Adrenal gland (tissue), 5 donors: ENCODE data around the gene SLC22A17.

Source experiments
- POLR2A ChIP-seq, 2 donors: fragments of 450-650 bp; IDR thresholded peaks; one replicate each; pipeline ENCODE4 v1.6.1; 2017; ENCODE audit warnings: antibody characterized with exemption in 2 of 2, mild to moderate bottlenecking in 2 of 2, moderate library complexity in 1 of 2
- TF ChIP-seq, protein P1 (sequence below), 6 experiments: fragments of 450-650 bp in 4 of 6; fragments of 200-600 bp in 2 of 6; sonication (generic) in 1 of 6; IDR thresholded peaks; 1 replicate in 5 of 6; 2 replicates in 1 of 6; pipeline versions ENCODE4 v1.5.1 to v1.8.0; 2016 to 2021; ENCODE audit warnings: antibody characterized with exemption in 6 of 6, mild to moderate bottlenecking in 2 of 6, moderate library complexity in 1 of 6
- donor health status: DM: no; HTN: no; CAD: no.

DNA sequence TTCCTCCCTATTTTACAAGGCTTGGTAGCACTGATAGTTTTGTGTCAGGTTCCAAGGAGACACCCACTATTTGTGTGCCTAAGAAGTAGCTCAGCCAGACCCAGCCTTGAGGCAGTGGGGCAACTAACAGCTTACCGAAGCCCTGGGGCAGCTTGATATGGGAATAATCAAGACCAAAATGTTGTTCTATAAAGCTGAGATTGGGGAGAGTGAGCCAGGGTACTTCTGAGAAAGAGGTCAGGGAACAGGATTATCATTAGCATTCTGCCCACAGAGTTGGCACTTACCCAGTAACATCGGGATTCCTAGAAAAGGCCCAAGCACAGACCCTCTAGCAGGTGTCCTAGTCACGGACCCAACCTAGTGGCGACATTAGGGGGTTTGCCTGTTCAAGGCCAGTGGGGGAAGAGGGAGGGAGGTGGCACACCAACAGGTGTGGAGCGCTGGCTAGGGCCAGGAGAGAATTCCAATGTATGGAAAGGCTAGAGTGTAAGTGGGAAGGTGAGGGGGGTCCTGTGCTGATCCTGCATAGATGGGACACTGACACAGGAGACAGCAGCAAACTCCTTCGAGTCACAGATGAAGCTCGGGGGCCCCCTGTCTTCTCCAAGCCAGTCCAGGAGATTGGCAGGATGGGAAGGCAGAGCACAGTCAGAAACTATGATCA is 54.9 kb downstream of the SLC22A17 start:
- TF ChIP-seq, protein P1, sequence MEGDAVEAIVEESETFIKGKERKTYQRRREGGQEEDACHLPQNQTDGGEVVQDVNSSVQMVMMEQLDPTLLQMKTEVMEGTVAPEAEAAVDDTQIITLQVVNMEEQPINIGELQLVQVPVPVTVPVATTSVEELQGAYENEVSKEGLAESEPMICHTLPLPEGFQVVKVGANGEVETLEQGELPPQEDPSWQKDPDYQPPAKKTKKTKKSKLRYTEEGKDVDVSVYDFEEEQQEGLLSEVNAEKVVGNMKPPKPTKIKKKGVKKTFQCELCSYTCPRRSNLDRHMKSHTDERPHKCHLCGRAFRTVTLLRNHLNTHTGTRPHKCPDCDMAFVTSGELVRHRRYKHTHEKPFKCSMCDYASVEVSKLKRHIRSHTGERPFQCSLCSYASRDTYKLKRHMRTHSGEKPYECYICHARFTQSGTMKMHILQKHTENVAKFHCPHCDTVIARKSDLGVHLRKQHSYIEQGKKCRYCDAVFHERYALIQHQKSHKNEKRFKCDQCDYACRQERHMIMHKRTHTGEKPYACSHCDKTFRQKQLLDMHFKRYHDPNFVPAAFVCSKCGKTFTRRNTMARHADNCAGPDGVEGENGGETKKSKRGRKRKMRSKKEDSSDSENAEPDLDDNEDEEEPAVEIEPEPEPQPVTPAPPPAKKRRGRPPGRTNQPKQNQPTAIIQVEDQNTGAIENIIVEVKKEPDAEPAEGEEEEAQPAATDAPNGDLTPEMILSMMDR (IDR thresholded peaks at IDR 0.05): no peak
- no peak for TF ChIP-seq POLR2A (IDR thresholded peaks at IDR 0.05)
